A673 (cell line): Measurements from ENCODE around the gene LGSN. TPM values are rescaled to one million over a fixed set of nuclear protein-coding genes. Genes with fewer than 3 reads are reported as not detected.

Experiments
- BruUV-seq: library from RNA; stranded (reverse); fragments of 400-500 nt; replicated peaks from 2 replicates; lab custom pipeline; 2021; lab: Mats Ljungman, UMichigan
- CTCF ChIA-PET: fragments of 300-600 bp; sonication (Branson Sonifier 250); formaldehyde crosslinking; loops from one replicate; lab custom pipeline; 2022; ENCODE audit warnings: antibody characterized with exemption; lab: Charles Lee
- POLR2A ChIA-PET: fragments of 300-600 bp; sonication (Branson Sonifier 250); formaldehyde crosslinking; loops from one replicate; lab custom pipeline; 2022; ENCODE audit warnings: antibody characterized with exemption; ENCODE audit not compliant: low non-redundant PET; lab: Charles Lee
- DNase-seq: peaks from one replicate; pipeline ENCODE4 v3.0.0-alpha.2; 2015; ENCODE audit warnings: low spot score
- H3K27ac ChIP-seq: fragments of 200-600 bp; sonication (generic); 2 replicates; pipeline ENCODE4 v1.5.1; 2016; ENCODE audit warnings: mixed run types, low read depth, mild to moderate bottlenecking, mixed read lengths, antibody characterized with exemption, low read length; ENCODE audit not compliant: poor library complexity, severe bottlenecking
- H3K27me3 ChIP-seq: fragments of 200-600 bp; sonication (generic); replicated peaks from 2 replicates; pipeline ENCODE4 v1.6.1; 2017; ENCODE audit warnings: mixed run types, low read depth, mild to moderate bottlenecking, mixed read lengths, antibody characterized with exemption, low read length; ENCODE audit not compliant: insufficient read depth, poor library complexity
- H3K36me3 ChIP-seq: fragments of 200-600 bp; sonication (generic); 2 replicates; pipeline ENCODE4 v1.6.1; 2016; ENCODE audit warnings: mixed run types, mild to moderate bottlenecking, mixed read lengths, antibody characterized with exemption, low read length; ENCODE audit not compliant: insufficient read depth, poor library complexity, severe bottlenecking
- H3K4me1 ChIP-seq: fragments of 200-600 bp; sonication (generic); 2 replicates; pipeline ENCODE4 v1.6.1; 2017; ENCODE audit warnings: mixed run types, mild to moderate bottlenecking, mixed read lengths, antibody characterized with exemption, low read length; ENCODE audit not compliant: insufficient read depth, poor library complexity, severe bottlenecking
- H3K4me3 ChIP-seq: fragments of 200-600 bp; sonication (generic); 2 replicates; pipeline ENCODE4 v1.5.1; 2016; ENCODE audit warnings: low read depth, mixed run types, mild to moderate bottlenecking, mixed read lengths, low read length; ENCODE audit not compliant: poor library complexity, severe bottlenecking
- H3K9me3 ChIP-seq: fragments of 200-600 bp; sonication (generic); 2 replicates; pipeline ENCODE4 v1.6.1; 2016; ENCODE audit warnings: mixed run types, low read depth, mild to moderate bottlenecking, mixed read lengths, antibody characterized with exemption, low read length; ENCODE audit not compliant: poor library complexity, severe bottlenecking
- EZH2 ChIP-seq: fragments of 200-600 bp; sonication (generic); IDR thresholded peaks from 2 replicates; pipeline ENCODE4 v1.6.1; 2017; ENCODE audit warnings: borderline replicate concordance, low read depth, mild to moderate bottlenecking, mixed read lengths, antibody characterized with exemption, low read length; ENCODE audit not compliant: poor library complexity, severe bottlenecking
- intact Hi-C: fragments of 100-400 bp; cut with micrococcal nuclease; formaldehyde crosslinking; loops from one replicate; pipeline ENCODE4 v1.10.0; 2022; ENCODE audit not compliant: unreplicated experiment
- total RNA-seq: library from RNA; stranded (reverse); gene quantifications from 2 replicates; pipeline ENCODE4 v1.2.3, GENCODE V29; 2021
- TF ChIP-seq, protein P1 (sequence below): fragments of 300-800, 200-600 bp; sonication (generic); conservative IDR thresholded peaks from 2 replicates; pipeline ENCODE4 v1.5.1; 2017; ENCODE audit warnings: low read depth, mild to moderate bottlenecking, antibody characterized with exemption, low read length, moderate library complexity, mixed read lengths

LGSN gene
- total RNA-seq, 1 experiment from 2014 or later, result not detected

DNA sequence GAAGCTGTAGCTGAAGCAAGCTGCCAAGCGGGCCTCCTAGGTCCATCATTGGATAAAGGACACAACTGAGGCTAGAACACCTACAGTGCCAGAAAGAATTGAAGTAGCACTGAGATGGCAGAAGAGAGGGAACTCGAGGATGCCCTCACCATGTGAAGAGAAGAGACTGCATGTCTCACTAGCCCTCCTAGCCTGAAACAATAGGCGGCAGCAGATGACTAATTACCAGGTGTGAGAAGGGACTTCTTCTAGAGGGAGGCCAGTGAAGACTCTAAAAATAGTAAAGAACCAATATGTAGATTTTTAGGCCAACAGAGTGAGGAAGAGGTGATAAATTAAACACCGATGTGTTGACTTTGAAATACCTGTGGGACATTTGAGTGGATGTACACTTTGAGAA lies 50.3 kb downstream of the LGSN start:
- H3K36me3 ChIP-seq, result no peaks in the 10 kb centered on the region
- peaks cover 32% of the 10 kb centered on the region for H3K4me1 ChIP-seq
- TF ChIP-seq, protein P1, sequence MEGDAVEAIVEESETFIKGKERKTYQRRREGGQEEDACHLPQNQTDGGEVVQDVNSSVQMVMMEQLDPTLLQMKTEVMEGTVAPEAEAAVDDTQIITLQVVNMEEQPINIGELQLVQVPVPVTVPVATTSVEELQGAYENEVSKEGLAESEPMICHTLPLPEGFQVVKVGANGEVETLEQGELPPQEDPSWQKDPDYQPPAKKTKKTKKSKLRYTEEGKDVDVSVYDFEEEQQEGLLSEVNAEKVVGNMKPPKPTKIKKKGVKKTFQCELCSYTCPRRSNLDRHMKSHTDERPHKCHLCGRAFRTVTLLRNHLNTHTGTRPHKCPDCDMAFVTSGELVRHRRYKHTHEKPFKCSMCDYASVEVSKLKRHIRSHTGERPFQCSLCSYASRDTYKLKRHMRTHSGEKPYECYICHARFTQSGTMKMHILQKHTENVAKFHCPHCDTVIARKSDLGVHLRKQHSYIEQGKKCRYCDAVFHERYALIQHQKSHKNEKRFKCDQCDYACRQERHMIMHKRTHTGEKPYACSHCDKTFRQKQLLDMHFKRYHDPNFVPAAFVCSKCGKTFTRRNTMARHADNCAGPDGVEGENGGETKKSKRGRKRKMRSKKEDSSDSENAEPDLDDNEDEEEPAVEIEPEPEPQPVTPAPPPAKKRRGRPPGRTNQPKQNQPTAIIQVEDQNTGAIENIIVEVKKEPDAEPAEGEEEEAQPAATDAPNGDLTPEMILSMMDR, result no peak
- no peak for TF ChIP-seq EZH2
- ChIA-PET CTCF (no interaction called here), POLR2A (no interaction called here)
- no peaks in the 10 kb centered on the region for H3K27me3 ChIP-seq
- intact Hi-C loops, result no loop called here
- H3K4me3 ChIP-seq, result no peak overlapping the region
- DNase-seq, result no peak
- H3K27ac ChIP-seq, result no peak overlapping the region
- H3K9me3 ChIP-seq, result no peaks in the 10 kb centered on the region
- BruUV-seq, result no TSS peak

DNA sequence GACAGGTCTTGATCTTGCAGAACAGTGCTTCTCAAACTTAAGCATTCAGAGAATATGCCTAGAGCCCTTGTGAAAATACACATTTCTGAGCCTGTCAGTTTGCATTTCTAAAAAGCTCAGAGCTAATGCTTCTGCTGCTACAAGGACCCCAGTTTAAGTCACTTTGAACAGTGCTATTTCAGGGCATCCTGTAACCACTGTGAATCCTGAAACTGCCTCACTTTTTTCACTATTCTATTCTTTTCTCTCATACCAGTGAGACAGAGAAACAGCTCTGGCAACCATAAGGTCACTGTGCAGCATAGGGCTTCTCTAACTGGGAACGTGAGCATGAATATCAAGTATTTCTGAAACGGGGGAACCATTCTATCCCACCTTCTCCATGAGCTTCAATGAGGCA lies 51.2 kb downstream of the LGSN start:
- DNase-seq, result no peak

DNA sequence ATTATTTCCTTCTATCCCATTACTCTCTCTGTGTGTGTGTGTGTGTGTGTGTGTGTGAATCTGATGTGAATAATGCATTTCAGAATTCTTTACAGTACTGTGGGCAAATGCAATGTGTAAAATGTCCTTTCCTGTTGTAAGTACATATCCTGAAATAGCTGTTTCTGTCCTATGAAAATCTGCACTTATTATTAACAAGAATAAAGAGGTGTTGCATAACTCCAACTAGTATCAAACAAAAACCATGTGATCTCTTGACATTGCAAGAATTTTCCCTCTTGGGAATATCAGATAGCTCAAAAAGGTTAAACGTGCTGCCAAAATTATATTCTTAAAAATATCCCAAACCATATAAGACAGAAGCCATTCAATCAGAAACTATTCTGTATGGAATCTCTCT lies 52.0 kb downstream of the LGSN start:
- Histone ChIP-seq H3K27ac (no peak overlapping the region), H3K36me3 (no peaks in the 10 kb centered on the region), H3K27me3 (no peaks in the 10 kb centered on the region), H3K4me1 (peaks cover 36% of the 10 kb centered on the region), H3K9me3 (no peaks in the 10 kb centered on the region), H3K4me3 (no peak overlapping the region)
- intact Hi-C loops, result no loop called here
- CTCF ChIA-PET, result no interaction called here
- POLR2A ChIA-PET, result interaction anchor here (0.7 kb wide), 1 partner anchor 32 kb away, joined by 5 read pairs; no protein-coding TSS in a partner anchor
- no peak for TF ChIP-seq EZH2
- TF ChIP-seq, protein P1, result no peak
- DNase-seq, result no peak
- BruUV-seq, result no TSS peak

More for the DNA sequence above, 51.2 kb downstream of the LGSN start:
- ChIA-PET POLR2A (no interaction called here), CTCF (no interaction called here)
- TF ChIP-seq, protein P1, result no peak
- TF ChIP-seq EZH2, result no peak
- Histone ChIP-seq H3K27ac (no peak overlapping the region), H3K4me3 (no peak overlapping the region), H3K4me1 (peaks cover 34% of the 10 kb centered on the region), H3K9me3 (no peaks in the 10 kb centered on the region), H3K27me3 (no peaks in the 10 kb centered on the region), H3K36me3 (no peaks in the 10 kb centered on the region)
- intact Hi-C loops, result no loop called here
- no TSS peak for BruUV-seq
